SK-N-SH treated with all-trans-retinoic acid at 6 μM for 48 hours (cell line): ENCODE results near the gene CISTR.

Source experiments
- BACH2 ChIP-seq: fragments of 250-450 bp; sonication (Bioruptor Pico); IDR thresholded peaks from 2 replicates; pipeline ENCODE4 v1.9.0; 2021; ENCODE audit warnings: mild to moderate bottlenecking, borderline replicate concordance
- CSRNP3 ChIP-seq: fragments of 250-450 bp; sonication (Bioruptor Pico); IDR thresholded peaks from 2 replicates; pipeline ENCODE4 v1.5.1; 2021; ENCODE audit warnings: mild to moderate bottlenecking, moderate library complexity
- OSR1 ChIP-seq: fragments of 250-450 bp; sonication (Bioruptor Pico); IDR thresholded peaks from 2 replicates; pipeline ENCODE4 v1.8.0; 2022; ENCODE audit warnings: moderate library complexity, mild to moderate bottlenecking, inconsistent platforms
- PATZ1 ChIP-seq: fragments of 250-450 bp; sonication (Bioruptor Pico); IDR thresholded peaks from 2 replicates; pipeline ENCODE4 v1.8.0; 2020; ENCODE audit warnings: mild to moderate bottlenecking, moderate library complexity, borderline replicate concordance
- POU6F1 ChIP-seq: fragments of 250-450 bp; sonication (Bioruptor Pico); IDR thresholded peaks from 2 replicates; pipeline ENCODE4 v1.8.0; 2021; ENCODE audit warnings: low read depth, mild to moderate bottlenecking, moderate library complexity, borderline replicate concordance
- TCF4 ChIP-seq: fragments of 250-450 bp; sonication (Bioruptor Pico); IDR thresholded peaks from 2 replicates; pipeline ENCODE4 v1.8.0; 2021; ENCODE audit warnings: mild to moderate bottlenecking, moderate library complexity, borderline replicate concordance
- ZFP30 ChIP-seq: fragments of 450-650 bp; formaldehyde crosslinking; IDR thresholded peaks from 2 replicates; pipeline ENCODE4 v1.5.0; 2022; ENCODE audit warnings: mild to moderate bottlenecking, moderate library complexity

GRCh38 chr12:53795927-53796326, 44.1 kb upstream of the CISTR start:
- TF ChIP-seq ZFP30 (CRISPR knock-in tag) (no peak), PATZ1 (CRISPR knock-in tag) (no peak), OSR1 (CRISPR knock-in tag) (no peak), POU6F1 (no peak), CSRNP3 (CRISPR knock-in tag) (no peak), TCF4 (no peak), BACH2 (CRISPR knock-in tag) (no peak)
